Left lung (tissue), 10 donors: ENCODE measurements around the gene LIPH. TPM values are rescaled to one million over a fixed set of nuclear protein-coding genes. Genes with fewer than 3 reads are reported as not detected.

Source experiments
- ATAC-seq: fragments of 200-7000 bp; cut with Tn5 transposase; one replicate; pipeline ENCODE4 v1.9.1; 2020; ENCODE audit warnings: moderate library complexity
- DNase-seq, 4 donors: peaks; one replicate each; pipeline ENCODE4 v3.0.0-alpha.2; 2013 to 2020
- H3K27ac ChIP-seq, 2 donors: fragments of 200-600 bp; sonication (generic) in 1 of 2; one replicate each; pipeline versions ENCODE4 v1.5.0 to v1.8.0; 2020 to 2021
- H3K27me3 ChIP-seq, 2 donors: fragments of 200-600 bp; sonication (generic) in 1 of 2; one replicate each; pipeline versions ENCODE4 v1.5.0 to v1.8.0; 2020 to 2021
- H3K36me3 ChIP-seq, 2 donors: fragments of 200-600 bp; sonication (generic) in 1 of 2; one replicate each; pipeline versions ENCODE4 v1.5.0 to v1.8.0; 2020 to 2021
- H3K4me1 ChIP-seq, 2 donors: fragments of 200-600 bp; one replicate each; pipeline ENCODE4 v1.8.0; 2021
- H3K4me3 ChIP-seq, 2 donors: fragments of 200-600 bp; sonication (generic) in 1 of 2; one replicate each; pipeline versions ENCODE4 v1.5.0 to v1.8.0; 2020 to 2021; ENCODE audit warnings: mild to moderate bottlenecking in 1 of 2
- H3K9me3 ChIP-seq, 2 donors: fragments of 200-600 bp; sonication (generic) in 1 of 2; one replicate each; pipeline versions ENCODE4 v1.5.0 to v1.8.0; 2020 to 2021
- intact Hi-C, 2 donors: fragments of 100-400 bp; cut with DNase I; formaldehyde crosslinking; loops; one replicate each; pipeline versions ENCODE4 v1.11.2 to v1.14.2; 2022
- polyA plus RNA-seq, 6 donors: library from polyadenylated mRNA; unstranded; fragments of 120-200 nt; gene quantifications; one replicate each; pipeline ENCODE4 v1.2.1, GENCODE V29; 2013; ENCODE audit not compliant: insufficient read length in 6 of 6
- total RNA-seq, 2 donors: library from RNA; stranded (reverse); fragmentation: NEBNext Ultra II Directional; extraction: Animal tissue kit (Norgen Biotek cat#: 25700); gene quantifications; one replicate each; pipeline ENCODE4 v1.2.1, GENCODE V29; 2021
- TF ChIP-seq, protein P1 (sequence below), 2 donors: fragments of 200-600 bp; sonication (generic) in 1 of 2; IDR thresholded peaks; one replicate each; pipeline versions ENCODE4 v1.5.0 to v1.8.0; 2021; ENCODE audit warnings: antibody characterized with exemption in 2 of 2
- donor health status: DM: no; HTN: yes; CAD: no.
- donor health status: DM: no; HTN: no; CAD: no.

Gene LIPH
- total and polyA plus RNA-seq, 8 donors: 2.2 to 76.0 (median 3.4) TPM

GRCh38 chr3:185585859-185586685 is 33.7 kb upstream of the LIPH start, which contains the start of gene SENP2:
Gene SENP2, plus strand, starts transcription at chr3:185586295. Its CDS starts 119 bp downstream, at chr3:185586414.
- Histone ChIP-seq H3K4me1 (peaks cover 12 to 33% of the 10 kb centered on the region in 2 donors), H3K4me3 (peak within 1 kb of the TSS; percentile 81 to 91), H3K27me3 (no peaks in the 10 kb centered on the region), H3K27ac (peak within 1 kb of the TSS; percentile 95 to 97), H3K36me3 (peaks cover 0 to 10% of the 10 kb centered on the region in 2 donors), H3K9me3 (no peaks in the 10 kb centered on the region)
- intact Hi-C loops: no loop called here
- ATAC-seq (peak; percentile 98), DNase-seq (peak; percentile 99 to 100 (median 100))
- TF ChIP-seq, protein P1, sequence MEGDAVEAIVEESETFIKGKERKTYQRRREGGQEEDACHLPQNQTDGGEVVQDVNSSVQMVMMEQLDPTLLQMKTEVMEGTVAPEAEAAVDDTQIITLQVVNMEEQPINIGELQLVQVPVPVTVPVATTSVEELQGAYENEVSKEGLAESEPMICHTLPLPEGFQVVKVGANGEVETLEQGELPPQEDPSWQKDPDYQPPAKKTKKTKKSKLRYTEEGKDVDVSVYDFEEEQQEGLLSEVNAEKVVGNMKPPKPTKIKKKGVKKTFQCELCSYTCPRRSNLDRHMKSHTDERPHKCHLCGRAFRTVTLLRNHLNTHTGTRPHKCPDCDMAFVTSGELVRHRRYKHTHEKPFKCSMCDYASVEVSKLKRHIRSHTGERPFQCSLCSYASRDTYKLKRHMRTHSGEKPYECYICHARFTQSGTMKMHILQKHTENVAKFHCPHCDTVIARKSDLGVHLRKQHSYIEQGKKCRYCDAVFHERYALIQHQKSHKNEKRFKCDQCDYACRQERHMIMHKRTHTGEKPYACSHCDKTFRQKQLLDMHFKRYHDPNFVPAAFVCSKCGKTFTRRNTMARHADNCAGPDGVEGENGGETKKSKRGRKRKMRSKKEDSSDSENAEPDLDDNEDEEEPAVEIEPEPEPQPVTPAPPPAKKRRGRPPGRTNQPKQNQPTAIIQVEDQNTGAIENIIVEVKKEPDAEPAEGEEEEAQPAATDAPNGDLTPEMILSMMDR (IDR thresholded peaks at IDR 0.05): no peak

- DNase-seq (no peak), ATAC-seq (no peak)
- Histone ChIP-seq H3K9me3 (no peaks in the 10 kb centered on the region), H3K27me3 (no peaks in the 10 kb centered on the region), H3K27ac (peak overlapping the region; percentile 95 to 97), H3K36me3 (peaks cover 0 to 6% of the 10 kb centered on the region in 2 donors), H3K4me1 (peaks cover 12 to 33% of the 10 kb centered on the region in 2 donors), H3K4me3 (peak overlapping the region; percentile 57 to 81)
- TF ChIP-seq, protein P1 (IDR thresholded peaks at IDR 0.05): no peak
- intact Hi-C loops: no loop called here
Observed at GRCh38 chr3:185585518-185585858, 33.1 kb upstream of the LIPH start.

- Histone ChIP-seq H3K36me3 (no peaks in the 10 kb centered on the region), H3K27me3 (no peaks in the 10 kb centered on the region), H3K27ac (no peak overlapping the region), H3K9me3 (no peaks in the 10 kb centered on the region), H3K4me1 (peaks cover 12 to 33% of the 10 kb centered on the region in 2 donors), H3K4me3 (no peak overlapping the region)
- intact Hi-C loops: no loop called here
- no peak for ATAC-seq
- TF ChIP-seq, protein P1 (IDR thresholded peaks at IDR 0.05): no peak
- DNase-seq: no peak
Observed at GRCh38 chr3:185584686-185585085, 32.3 kb upstream of the LIPH start.

- Histone ChIP-seq H3K9me3 (no peaks in the 10 kb centered on the region), H3K27me3 (no peaks in the 10 kb centered on the region), H3K27ac (no peak overlapping the region), H3K36me3 (no peaks in the 10 kb centered on the region), H3K4me1 (peaks cover 12 to 27% of the 10 kb centered on the region in 2 donors), H3K4me3 (no peak overlapping the region)
- DNase-seq (no peak), ATAC-seq (no peak)
- intact Hi-C loops: no loop called here
- TF ChIP-seq, protein P1 (IDR thresholded peaks at IDR 0.05): no peak
Observed at GRCh38 chr3:185583925-185584324, 31.5 kb upstream of the LIPH start.

GRCh38 chr3:185582871-185583270 is 30.5 kb upstream of the LIPH start:
- no peak for ATAC-seq
- no peaks in the 10 kb centered on the region for H3K27me3 ChIP-seq
- no peak for DNase-seq
- H3K36me3 ChIP-seq: no peaks in the 10 kb centered on the region
- H3K4me3 ChIP-seq: no peak overlapping the region
- no peaks in the 10 kb centered on the region for H3K9me3 ChIP-seq
- intact Hi-C loops: no loop called here
- TF ChIP-seq, protein P1 (IDR thresholded peaks at IDR 0.05): no peak
- H3K4me1 ChIP-seq: peaks cover 9 to 19% of the 10 kb centered on the region in 2 donors
- H3K27ac ChIP-seq: no peak overlapping the region
